Stimulated activated memory B cell treated with anti-CD40 and anti-IgM and Interleukin-4, amounts not matched to agents 10 μg/mL and 1 μg/mL and 100 μg/mL, for 72 hours (primary cell): ENCODE data around the gene USP6NL.
"Not testable (repeated sequence)": the region's sequence is repeated elsewhere in the genome, so short reads cannot be mapped to it uniquely, and the experiment has no call there.

Experiments
- ATAC-seq: fragments of 150-1000 bp; cut with Tn5 transposase; 2 replicates; pipeline ENCODE4 v1.10.0; 2021
- H3K27ac Mint-ChIP-seq: one replicate; pipeline ENCODE4 v1.8.0; 2022; ENCODE audit warnings: mild to moderate bottlenecking, mixed read lengths
- H3K27me3 Mint-ChIP-seq: one replicate; pipeline ENCODE4 v1.8.0; 2022; ENCODE audit warnings: mixed read lengths
- H3K36me3 Mint-ChIP-seq: one replicate; pipeline ENCODE4 v1.8.0; 2022; ENCODE audit warnings: mixed read lengths
- H3K4me1 Mint-ChIP-seq: one replicate; pipeline ENCODE4 v1.8.0; 2022; ENCODE audit warnings: mixed read lengths
- H3K4me3 Mint-ChIP-seq: one replicate; pipeline ENCODE4 v1.8.0; 2022; ENCODE audit warnings: mild to moderate bottlenecking, moderate library complexity, mixed read lengths
- H3K9me3 Mint-ChIP-seq: one replicate; pipeline ENCODE4 v1.8.0; 2022; ENCODE audit warnings: mixed read lengths

Gene USP6NL

GRCh38 chr10:11631291-11631690 lies 19.8 kb upstream of the USP6NL start:
- H3K9me3 Mint-ChIP-seq, result no peaks in the 10 kb centered on the region
- H3K4me1 Mint-ChIP-seq, result peaks cover 39% of the 10 kb centered on the region
- H3K27ac Mint-ChIP-seq, result peak overlapping the region; percentile 89
- H3K36me3 Mint-ChIP-seq, result no peaks in the 10 kb centered on the region
- H3K4me3 Mint-ChIP-seq, result no peak overlapping the region
- no peaks in the 10 kb centered on the region for H3K27me3 Mint-ChIP-seq
- no peak for ATAC-seq

DNA sequence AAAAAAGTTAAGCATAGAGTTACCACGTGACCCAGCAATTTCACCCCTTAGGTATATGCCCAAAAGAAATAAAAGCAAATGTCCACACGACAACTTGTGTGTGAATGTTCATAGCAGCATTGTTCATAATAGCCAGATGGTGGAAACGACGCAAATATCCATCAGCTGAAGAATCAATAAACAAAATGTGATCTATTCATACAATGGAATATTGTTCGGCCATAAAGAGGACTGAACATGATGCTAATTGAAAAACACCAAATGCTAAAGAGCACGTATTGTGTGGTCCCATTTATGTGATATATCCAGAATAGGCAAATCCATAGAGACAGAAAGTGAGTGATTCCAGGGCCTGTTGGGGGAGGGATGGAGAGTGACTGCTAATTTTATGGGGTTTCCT lies 18.3 kb upstream of the USP6NL start:
- no peak for ATAC-seq
- peak overlapping the region; percentile 1 for H3K27ac Mint-ChIP-seq
- no peak overlapping the region for H3K4me3 Mint-ChIP-seq
- peaks cover 40% of the 10 kb centered on the region for H3K4me1 Mint-ChIP-seq
- no peaks in the 10 kb centered on the region for H3K36me3 Mint-ChIP-seq
- H3K9me3 Mint-ChIP-seq, result no peaks in the 10 kb centered on the region
- H3K27me3 Mint-ChIP-seq, result no peaks in the 10 kb centered on the region

- not testable (repeated sequence) for H3K27me3 Mint-ChIP-seq
Measured at GRCh38 chr10:11627941-11628340, 16.5 kb upstream of the USP6NL start.

DNA sequence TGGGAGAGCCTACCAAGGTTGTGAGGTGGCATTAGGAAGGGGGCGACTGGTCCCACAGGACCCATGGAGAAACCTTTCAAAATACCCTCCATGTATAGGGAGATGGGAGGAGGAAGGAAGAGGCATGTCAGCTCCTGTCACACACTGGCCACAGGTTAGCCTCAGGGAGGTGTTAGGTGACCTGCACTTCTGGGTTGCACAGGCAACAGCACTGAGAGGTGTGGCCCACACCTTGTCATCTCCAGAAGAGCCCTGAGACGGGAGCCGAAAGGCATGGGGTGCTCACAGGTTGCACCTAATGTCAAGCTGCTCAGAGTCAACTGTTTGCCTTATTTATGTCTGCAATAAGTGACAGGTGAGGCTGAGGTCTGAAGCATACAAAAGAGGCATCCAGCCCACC lies 14.6 kb upstream of the USP6NL start:
- H3K4me3 Mint-ChIP-seq, result no peak overlapping the region
- no peaks in the 10 kb centered on the region for H3K27me3 Mint-ChIP-seq
- no peak for ATAC-seq
- H3K9me3 Mint-ChIP-seq, result no peaks in the 10 kb centered on the region
- peak overlapping the region; percentile 22 for H3K27ac Mint-ChIP-seq
- H3K4me1 Mint-ChIP-seq, result peaks cover 26% of the 10 kb centered on the region
- no peaks in the 10 kb centered on the region for H3K36me3 Mint-ChIP-seq

More at GRCh38 chr10:11627941-11628340, 16.5 kb upstream of the USP6NL start:
- not testable (repeated sequence) for H3K27ac Mint-ChIP-seq, H3K4me3 Mint-ChIP-seq, H3K36me3 Mint-ChIP-seq, H3K9me3 Mint-ChIP-seq, ATAC-seq
- peaks cover 34% of the 10 kb centered on the region for H3K4me1 Mint-ChIP-seq

DNA sequence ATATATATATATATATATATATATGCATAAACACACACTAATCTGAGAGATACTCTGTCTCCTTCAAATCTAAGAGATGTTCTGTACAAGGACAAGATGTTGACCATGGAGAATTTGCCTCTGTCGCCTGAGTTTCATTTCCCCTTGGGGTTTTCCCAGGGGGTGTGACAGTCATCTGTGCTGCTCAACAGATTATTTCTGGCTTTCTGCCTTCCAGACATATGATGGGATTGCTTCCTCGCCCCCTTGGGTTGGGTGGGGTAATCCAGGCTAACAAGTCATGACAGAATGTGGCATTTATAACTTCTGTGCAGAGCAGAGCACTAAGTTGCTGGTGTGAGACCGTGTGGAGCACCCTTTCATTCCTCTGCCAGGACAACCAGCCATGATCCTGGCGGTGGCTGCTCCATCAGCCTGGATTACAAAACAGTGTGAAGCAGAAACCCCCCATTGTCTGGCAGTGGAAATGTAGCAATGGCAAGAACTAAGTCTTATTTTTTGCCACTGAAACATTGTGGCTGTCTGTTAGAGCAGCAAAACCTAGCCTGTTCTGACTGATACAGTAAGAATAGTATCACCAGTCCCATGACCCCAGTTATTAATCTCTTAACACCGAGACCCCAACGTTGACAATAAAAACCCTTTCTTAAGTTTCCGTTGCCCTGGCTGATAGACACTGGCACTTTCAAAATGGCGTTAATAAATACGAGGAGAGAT lies 13.7 kb upstream of the USP6NL start:
- H3K9me3 Mint-ChIP-seq, result no peaks in the 10 kb centered on the region
- peak; percentile 91 for ATAC-seq
- peak overlapping the region; percentile 22 for H3K27ac Mint-ChIP-seq
- peak overlapping the region; percentile 18 for H3K4me3 Mint-ChIP-seq
- no peaks in the 10 kb centered on the region for H3K36me3 Mint-ChIP-seq
- no peaks in the 10 kb centered on the region for H3K27me3 Mint-ChIP-seq
- peaks cover 33% of the 10 kb centered on the region for H3K4me1 Mint-ChIP-seq

DNA sequence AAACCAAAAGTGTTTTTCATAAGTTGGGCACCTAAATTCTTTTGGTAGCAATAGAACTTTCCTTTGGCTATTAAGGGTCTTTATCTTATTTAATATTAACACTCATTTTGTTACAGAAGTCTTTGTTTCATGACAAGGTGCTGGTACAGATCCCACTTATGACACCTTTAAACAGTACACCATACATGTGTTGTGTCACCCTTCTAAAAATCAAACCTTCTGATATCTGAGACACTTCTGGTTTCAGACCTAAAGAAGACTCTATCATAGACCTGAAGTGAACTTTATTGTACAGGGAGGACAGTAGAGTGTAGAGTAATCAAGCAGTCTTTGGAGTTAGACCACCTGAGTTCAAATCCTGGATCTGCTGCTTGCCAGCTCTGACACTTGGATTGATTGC lies 5.8 kb upstream of the USP6NL start:
- ATAC-seq, result no peak
- Mint-ChIP-seq H3K27ac (no peak overlapping the region), H3K4me1 (peaks cover 17% of the 10 kb centered on the region), H3K9me3 (no peaks in the 10 kb centered on the region), H3K4me3 (no peak overlapping the region), H3K27me3 (no peaks in the 10 kb centered on the region), H3K36me3 (no peaks in the 10 kb centered on the region)

DNA sequence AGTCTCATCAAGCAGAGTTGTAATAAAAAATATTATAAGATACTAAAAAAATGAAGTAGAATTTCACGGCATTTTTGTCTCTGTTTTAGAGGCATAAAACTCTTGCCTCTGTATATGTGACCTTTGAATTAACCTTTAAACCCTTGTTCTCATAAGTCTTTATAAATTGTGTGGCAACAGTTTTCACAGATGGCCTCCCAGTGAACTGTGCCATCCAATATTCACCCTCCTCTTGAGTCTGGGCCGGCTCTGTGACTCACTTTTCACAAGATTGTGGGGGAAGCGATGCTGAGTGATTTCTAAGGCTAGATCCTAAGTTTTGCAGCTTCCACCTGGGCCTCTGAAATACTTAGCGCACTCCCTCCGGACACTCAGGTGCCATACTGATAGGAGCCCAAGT lies 4.6 kb upstream of the USP6NL start:
- Mint-ChIP-seq H3K4me3 (no peak overlapping the region), H3K27me3 (no peaks in the 10 kb centered on the region), H3K4me1 (peaks cover 23% of the 10 kb centered on the region), H3K9me3 (no peaks in the 10 kb centered on the region), H3K27ac (no peak overlapping the region), H3K36me3 (no peaks in the 10 kb centered on the region)
- no peak for ATAC-seq

- Mint-ChIP-seq H3K27ac (peak overlapping the region; percentile 62), H3K4me1 (peaks cover 17% of the 10 kb centered on the region), H3K36me3 (no peaks in the 10 kb centered on the region), H3K9me3 (no peaks in the 10 kb centered on the region), H3K27me3 (no peaks in the 10 kb centered on the region), H3K4me3 (no peak overlapping the region)
- no peak for ATAC-seq
Measured at GRCh38 chr10:11615396-11615795, 3.9 kb upstream of the USP6NL start.

DNA sequence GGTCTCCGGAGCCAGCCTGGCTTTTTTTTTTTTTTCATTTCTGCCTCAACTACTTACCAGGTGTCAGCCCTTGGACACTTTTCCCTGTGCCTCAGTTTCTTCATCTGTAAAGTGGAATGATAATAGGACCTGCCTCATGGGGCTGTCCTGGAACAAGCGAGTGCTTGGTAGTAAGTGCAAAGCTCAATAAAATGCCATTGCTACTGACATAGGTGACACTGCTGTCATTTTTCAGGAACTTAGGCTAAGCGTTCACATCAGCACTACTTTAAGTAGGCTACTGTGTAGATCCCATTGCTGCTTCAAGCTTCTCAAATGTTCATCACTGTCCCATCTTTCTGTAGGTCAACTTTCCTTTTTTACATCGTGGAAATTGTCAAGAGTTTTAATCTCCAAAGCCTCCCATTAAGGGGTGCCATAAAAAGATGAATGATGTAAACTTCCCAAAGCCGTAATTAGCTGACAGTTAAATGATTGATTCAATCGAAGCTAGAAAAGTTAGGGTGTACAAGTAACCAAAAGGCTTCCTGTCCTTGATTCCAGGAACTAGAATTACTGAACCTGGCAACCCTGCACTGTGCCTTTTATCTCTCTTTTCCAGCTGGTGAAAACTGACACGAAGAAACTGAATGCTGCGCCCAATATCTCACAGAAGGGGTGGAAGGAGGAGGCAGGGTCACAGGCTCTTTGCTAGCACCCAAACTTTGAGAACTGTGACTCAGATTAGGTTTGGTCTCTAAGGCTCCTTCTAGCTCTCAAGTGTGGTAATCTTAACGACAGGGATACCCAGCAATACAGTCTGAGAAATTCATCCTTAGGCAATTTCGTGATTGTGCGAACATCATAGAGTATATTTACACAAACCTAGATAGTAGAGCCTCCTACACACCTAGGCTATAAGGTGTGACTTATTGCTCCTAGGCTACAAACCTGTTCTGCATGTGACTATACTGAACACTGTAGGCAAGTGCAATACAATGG lies 861 bp upstream of the USP6NL start:
- H3K27me3 Mint-ChIP-seq, result no peaks in the 10 kb centered on the region
- peak overlapping the region; percentile 86 for H3K27ac Mint-ChIP-seq
- H3K36me3 Mint-ChIP-seq, result no peaks in the 10 kb centered on the region
- H3K4me1 Mint-ChIP-seq, result peaks cover 37% of the 10 kb centered on the region
- peak; percentile 32 for ATAC-seq
- H3K4me3 Mint-ChIP-seq, result peak overlapping the region; percentile 88
- no peaks in the 10 kb centered on the region for H3K9me3 Mint-ChIP-seq

DNA sequence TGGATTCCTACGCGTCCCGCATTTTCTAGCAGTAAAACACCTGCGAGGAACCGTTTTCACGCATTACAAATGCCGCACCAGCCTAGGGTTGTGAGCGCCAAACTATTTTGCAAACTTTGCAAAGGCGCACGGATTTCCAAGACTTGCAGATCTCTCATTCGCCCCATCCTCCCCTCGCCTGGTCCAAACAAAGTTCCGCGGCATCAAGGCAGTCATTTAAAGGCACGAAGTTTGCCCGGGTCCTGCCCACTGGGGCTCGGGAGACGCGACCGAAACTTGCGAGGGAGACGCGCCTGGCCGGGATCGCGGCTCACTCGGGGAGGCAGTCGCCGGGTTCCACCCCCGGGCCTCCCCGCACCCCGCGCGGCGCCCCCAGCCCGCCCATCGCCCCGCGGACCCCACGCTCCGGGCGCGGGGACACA lies 613 bp downstream of the USP6NL start:
- no peaks in the 10 kb centered on the region for H3K27me3 Mint-ChIP-seq
- H3K4me3 Mint-ChIP-seq, result peak overlapping the region; percentile 88
- no peaks in the 10 kb centered on the region for H3K36me3 Mint-ChIP-seq
- H3K9me3 Mint-ChIP-seq, result no peaks in the 10 kb centered on the region
- H3K4me1 Mint-ChIP-seq, result peaks cover 48% of the 10 kb centered on the region
- ATAC-seq, result peak; percentile 61
- peak overlapping the region; percentile 97 for H3K27ac Mint-ChIP-seq

DNA sequence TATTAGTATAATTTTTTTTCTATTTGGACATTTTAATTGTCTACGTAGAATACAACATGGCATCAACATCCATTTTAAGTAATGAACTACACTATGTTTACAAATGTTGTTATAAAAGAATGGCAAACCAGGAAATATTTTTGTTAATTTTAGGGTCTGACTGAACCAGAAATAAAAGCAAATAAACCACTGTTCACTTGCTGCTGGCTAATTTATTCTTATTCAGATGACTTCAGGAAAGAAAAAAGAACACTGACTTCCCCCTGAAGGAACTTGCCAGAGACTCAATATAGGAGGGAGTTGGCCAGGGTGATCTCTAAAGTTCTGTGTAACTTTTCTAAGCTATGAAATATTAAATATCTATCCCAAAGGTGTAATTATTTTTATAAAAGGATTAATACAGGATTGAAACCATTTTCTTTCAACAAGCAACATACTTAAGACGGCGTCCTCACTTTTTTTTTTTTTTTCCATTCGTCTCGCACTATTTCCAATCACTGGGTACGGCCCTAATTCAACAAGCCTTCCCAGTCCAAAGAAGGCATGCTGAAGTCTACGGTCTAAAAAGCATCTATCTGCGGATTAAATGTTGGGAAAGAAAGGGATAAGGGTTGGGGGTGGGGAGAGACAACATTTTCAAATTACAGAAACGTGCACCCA lies 1.2 kb downstream of the USP6NL start:
- Mint-ChIP-seq H3K36me3 (no peaks in the 10 kb centered on the region), H3K4me1 (peaks cover 50% of the 10 kb centered on the region), H3K27me3 (no peaks in the 10 kb centered on the region), H3K9me3 (no peaks in the 10 kb centered on the region), H3K27ac (peak overlapping the region; percentile 97), H3K4me3 (peak overlapping the region; percentile 88)
- ATAC-seq, result no peak

GRCh38 chr10:11609492-11610093 lies 1.9 kb downstream of the USP6NL start:
- H3K27ac Mint-ChIP-seq, result peak overlapping the region; percentile 97

DNA sequence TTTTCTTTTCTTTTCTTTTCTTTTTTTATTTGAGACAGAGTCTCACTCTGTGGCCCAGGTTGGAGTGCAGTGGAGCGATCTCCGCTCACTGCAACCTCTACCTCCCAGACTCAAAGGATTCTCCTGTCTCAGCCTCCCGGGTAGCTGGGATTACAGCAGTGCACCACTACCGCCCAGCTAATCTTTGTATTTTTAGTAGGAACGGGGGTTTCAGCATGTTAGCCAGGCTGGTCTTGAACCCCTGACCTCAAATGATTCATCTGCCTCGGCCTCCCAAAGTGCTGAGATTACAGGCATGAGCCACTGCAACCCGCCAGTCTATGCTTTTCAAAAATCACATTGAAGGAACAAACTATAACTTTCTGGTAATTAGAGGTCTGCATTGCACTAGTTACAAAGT lies 2.4 kb downstream of the USP6NL start:
- peaks cover 56% of the 10 kb centered on the region for H3K4me1 Mint-ChIP-seq
- no peaks in the 10 kb centered on the region for H3K27me3 Mint-ChIP-seq
- H3K27ac Mint-ChIP-seq, result peak overlapping the region; percentile 97
- no peaks in the 10 kb centered on the region for H3K36me3 Mint-ChIP-seq
- H3K9me3 Mint-ChIP-seq, result no peaks in the 10 kb centered on the region
- ATAC-seq, result no peak
- peak overlapping the region; percentile 84 for H3K4me3 Mint-ChIP-seq

More at GRCh38 chr10:11609492-11610093, 1.9 kb downstream of the USP6NL start:
- no peaks in the 10 kb centered on the region for H3K36me3 Mint-ChIP-seq
- ATAC-seq, result no peak
- H3K4me3 Mint-ChIP-seq, result peak overlapping the region; percentile 84
- peaks cover 52% of the 10 kb centered on the region for H3K4me1 Mint-ChIP-seq
- no peaks in the 10 kb centered on the region for H3K27me3 Mint-ChIP-seq
- H3K9me3 Mint-ChIP-seq, result no peaks in the 10 kb centered on the region

GRCh38 chr10:11608159-11609013 lies 3.1 kb downstream of the USP6NL start:
- H3K27me3 Mint-ChIP-seq, result no peaks in the 10 kb centered on the region
- ATAC-seq, result no peak
- H3K36me3 Mint-ChIP-seq, result no peaks in the 10 kb centered on the region
- peaks cover 63% of the 10 kb centered on the region for H3K4me1 Mint-ChIP-seq
- H3K9me3 Mint-ChIP-seq, result no peaks in the 10 kb centered on the region
- peak overlapping the region; percentile 84 for H3K4me3 Mint-ChIP-seq
- H3K27ac Mint-ChIP-seq, result peak overlapping the region; percentile 97
